ENCODE data around the gene INAFM1. TPM values are rescaled to one million over a fixed set of nuclear protein-coding genes. Genes with fewer than 3 reads are reported as not detected.
"Not testable (repeated sequence)": the region's sequence is repeated elsewhere in the genome, so short reads cannot be mapped to it uniquely, and the experiment has no call there.

Gene INAFM1
- total RNA-seq, 1 donor from 2014 or later = 4.8 TPM

DNA sequence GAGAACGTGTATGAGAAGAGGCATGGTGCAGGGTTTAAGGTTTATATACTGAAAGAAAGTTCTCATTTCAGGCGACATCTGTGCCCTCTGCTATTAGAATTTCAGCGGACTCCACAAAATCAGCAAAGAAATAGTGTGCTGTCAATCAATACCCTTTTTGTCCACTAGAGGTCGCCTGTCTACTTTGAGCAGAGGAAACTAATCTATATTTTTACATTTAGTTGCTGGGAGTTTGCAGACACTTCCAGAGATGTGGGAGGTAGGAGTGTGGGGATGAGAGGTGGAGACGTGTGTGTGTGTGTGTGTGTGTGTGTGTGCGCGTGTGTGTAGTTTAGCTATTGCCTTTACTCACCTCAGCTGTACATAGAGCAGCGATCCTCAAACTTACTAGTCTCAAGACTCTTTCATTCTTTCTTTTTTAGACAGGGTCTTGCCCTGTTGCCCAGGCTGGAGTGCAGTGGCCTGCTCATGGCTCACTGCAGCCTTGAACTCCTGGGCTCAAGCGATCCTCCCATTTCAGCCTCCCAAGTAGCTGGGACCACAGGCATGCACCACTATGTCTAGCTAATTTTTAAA is 9.7 kb downstream of the INAFM1 start:
- Mint-ChIP-seq H3K9me3 (ENCODE audit: unreplicated experiment) (no peaks in the 10 kb centered on the region), H3K4me1 (ENCODE audit: unreplicated experiment) (no peaks in the 10 kb centered on the region)
- DNase-seq (ENCODE audit: low spot score) = peak; percentile 69

DNA sequence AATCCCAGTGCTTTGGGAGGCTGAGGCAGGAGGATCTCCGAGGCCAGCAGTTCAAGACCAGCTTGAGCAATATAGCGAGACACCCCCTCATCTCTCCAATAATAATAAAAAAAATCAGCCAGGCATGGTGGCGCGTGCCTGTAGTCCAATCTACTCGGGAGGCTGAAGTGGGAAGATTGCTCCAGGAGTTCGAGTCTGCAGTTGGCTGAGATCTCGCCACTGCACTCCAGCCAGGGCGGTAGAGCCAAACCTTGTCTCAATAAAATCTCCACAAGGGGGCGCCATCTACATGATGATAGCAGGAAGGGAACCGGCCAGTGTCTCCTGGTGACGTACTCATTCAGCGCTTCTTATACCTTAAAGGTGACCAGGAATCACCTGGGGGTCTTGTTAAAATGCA is 21.4 kb downstream of the INAFM1 start:
- no peaks in the 10 kb centered on the region for H3K36me3 Mint-ChIP-seq (ENCODE audit: low read depth, unreplicated experiment)
- no peak overlapping the region for H3K4me3 Mint-ChIP-seq (ENCODE audit: unreplicated experiment)
- H3K9me3 Mint-ChIP-seq (ENCODE audit: unreplicated experiment) = no peaks in the 10 kb centered on the region
- H3K27ac Mint-ChIP-seq (ENCODE audit: unreplicated experiment) = no peak overlapping the region
- DNase-seq (ENCODE audit: low spot score) = peak; percentile 85
- no peaks in the 10 kb centered on the region for H3K27me3 Mint-ChIP-seq (ENCODE audit: unreplicated experiment)
- H3K4me1 Mint-ChIP-seq (ENCODE audit: unreplicated experiment) = no peaks in the 10 kb centered on the region
- TF ChIP-seq, protein P1, sequence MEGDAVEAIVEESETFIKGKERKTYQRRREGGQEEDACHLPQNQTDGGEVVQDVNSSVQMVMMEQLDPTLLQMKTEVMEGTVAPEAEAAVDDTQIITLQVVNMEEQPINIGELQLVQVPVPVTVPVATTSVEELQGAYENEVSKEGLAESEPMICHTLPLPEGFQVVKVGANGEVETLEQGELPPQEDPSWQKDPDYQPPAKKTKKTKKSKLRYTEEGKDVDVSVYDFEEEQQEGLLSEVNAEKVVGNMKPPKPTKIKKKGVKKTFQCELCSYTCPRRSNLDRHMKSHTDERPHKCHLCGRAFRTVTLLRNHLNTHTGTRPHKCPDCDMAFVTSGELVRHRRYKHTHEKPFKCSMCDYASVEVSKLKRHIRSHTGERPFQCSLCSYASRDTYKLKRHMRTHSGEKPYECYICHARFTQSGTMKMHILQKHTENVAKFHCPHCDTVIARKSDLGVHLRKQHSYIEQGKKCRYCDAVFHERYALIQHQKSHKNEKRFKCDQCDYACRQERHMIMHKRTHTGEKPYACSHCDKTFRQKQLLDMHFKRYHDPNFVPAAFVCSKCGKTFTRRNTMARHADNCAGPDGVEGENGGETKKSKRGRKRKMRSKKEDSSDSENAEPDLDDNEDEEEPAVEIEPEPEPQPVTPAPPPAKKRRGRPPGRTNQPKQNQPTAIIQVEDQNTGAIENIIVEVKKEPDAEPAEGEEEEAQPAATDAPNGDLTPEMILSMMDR (IDR thresholded peaks at IDR 0.05; ENCODE audit: unreplicated experiment) = peak; percentile 83

More for the DNA sequence above, 9.7 kb downstream of the INAFM1 start:
- peaks cover 3% of the 10 kb centered on the region for H3K27me3 Mint-ChIP-seq (ENCODE audit: unreplicated experiment)
- TF ChIP-seq, protein P1 (IDR thresholded peaks at IDR 0.05; ENCODE audit: unreplicated experiment) = peak; percentile 83
- no peak overlapping the region for H3K27ac Mint-ChIP-seq (ENCODE audit: unreplicated experiment)
- no peak overlapping the region for H3K4me3 Mint-ChIP-seq (ENCODE audit: unreplicated experiment)
- H3K36me3 Mint-ChIP-seq (ENCODE audit: low read depth, unreplicated experiment) = no peaks in the 10 kb centered on the region

DNA sequence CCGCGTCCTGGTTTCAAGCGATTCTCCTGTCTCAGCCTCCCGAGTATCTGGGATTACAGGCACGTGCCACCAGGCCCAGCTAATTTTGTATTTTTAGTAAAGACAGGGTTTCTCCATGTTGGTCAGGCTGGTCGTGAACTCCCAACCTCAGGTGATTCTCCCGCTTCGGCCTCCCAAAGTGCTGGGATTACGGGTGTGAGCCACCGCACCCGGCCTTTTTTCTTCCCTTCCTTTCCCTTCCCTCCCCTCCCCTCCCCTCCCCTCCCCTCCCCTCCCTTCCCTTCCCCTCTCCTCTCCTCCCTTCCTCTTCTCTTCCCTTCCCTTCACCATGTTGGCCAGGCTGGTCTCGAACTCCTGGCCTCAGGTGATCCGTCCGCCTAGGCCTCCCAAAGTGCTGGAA is 26.2 kb downstream of the INAFM1 start:
- H3K27me3 Mint-ChIP-seq (ENCODE audit: unreplicated experiment); H3K4me3 Mint-ChIP-seq (ENCODE audit: unreplicated experiment); H3K4me1 Mint-ChIP-seq (ENCODE audit: unreplicated experiment); H3K9me3 Mint-ChIP-seq (ENCODE audit: unreplicated experiment); H3K36me3 Mint-ChIP-seq (ENCODE audit: low read depth, unreplicated experiment); H3K27ac Mint-ChIP-seq (ENCODE audit: unreplicated experiment); DNase-seq (ENCODE audit: low spot score): not testable (repeated sequence)

DNA sequence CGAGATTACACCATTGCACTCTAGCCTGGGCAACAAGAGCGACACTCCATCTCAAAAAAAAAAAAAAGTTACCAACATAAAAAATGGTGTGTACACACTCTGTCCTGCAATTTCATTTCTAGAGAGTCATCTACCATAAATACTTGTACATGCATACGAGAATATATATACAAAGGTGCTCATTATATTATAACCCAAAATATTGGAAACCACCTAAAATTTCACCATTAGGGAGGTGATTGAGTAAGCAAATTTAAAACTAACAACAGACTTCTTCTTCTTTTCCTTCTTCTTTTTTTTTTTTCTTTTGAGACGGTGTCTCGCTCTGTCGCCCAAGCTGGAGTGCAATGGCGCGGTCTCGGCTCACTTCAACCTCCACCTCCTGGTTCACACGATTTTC is 27.6 kb downstream of the INAFM1 start:
- Mint-ChIP-seq H3K36me3 (ENCODE audit: low read depth, unreplicated experiment) (no peaks in the 10 kb centered on the region), H3K9me3 (ENCODE audit: unreplicated experiment) (no peaks in the 10 kb centered on the region), H3K27me3 (ENCODE audit: unreplicated experiment) (peaks cover 2% of the 10 kb centered on the region), H3K4me1 (ENCODE audit: unreplicated experiment) (no peaks in the 10 kb centered on the region), H3K4me3 (ENCODE audit: unreplicated experiment) (no peak overlapping the region), H3K27ac (ENCODE audit: unreplicated experiment) (no peak overlapping the region)
- TF ChIP-seq, protein P1 (IDR thresholded peaks at IDR 0.05; ENCODE audit: unreplicated experiment) = no peak
- DNase-seq (ENCODE audit: low spot score) = no peak

DNA sequence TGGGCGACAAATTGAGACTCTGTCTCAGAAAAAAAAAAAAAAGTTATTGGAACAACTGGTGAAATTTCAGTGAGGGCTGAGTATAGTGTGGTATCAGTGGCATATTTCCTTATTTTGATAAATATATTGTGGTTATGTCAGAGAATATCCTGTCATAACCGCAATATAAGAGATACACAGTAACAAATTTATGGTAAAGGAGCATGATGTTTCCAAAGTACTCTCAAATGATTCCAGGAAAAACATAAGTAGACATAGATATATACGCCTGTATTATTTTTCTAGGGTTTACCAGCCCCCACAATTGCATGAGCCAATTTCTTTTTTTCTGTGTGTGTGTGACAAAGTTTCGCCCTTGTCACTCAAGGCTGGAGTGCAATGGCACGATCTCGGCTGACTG is 29.3 kb downstream of the INAFM1 start:
- Mint-ChIP-seq H3K9me3 (ENCODE audit: unreplicated experiment) (no peaks in the 10 kb centered on the region), H3K36me3 (ENCODE audit: low read depth, unreplicated experiment) (no peaks in the 10 kb centered on the region), H3K27ac (ENCODE audit: unreplicated experiment) (no peak overlapping the region), H3K4me3 (ENCODE audit: unreplicated experiment) (no peak overlapping the region), H3K4me1 (ENCODE audit: unreplicated experiment) (no peaks in the 10 kb centered on the region), H3K27me3 (ENCODE audit: unreplicated experiment) (peaks cover 2% of the 10 kb centered on the region)
- TF ChIP-seq, protein P1 (IDR thresholded peaks at IDR 0.05; ENCODE audit: unreplicated experiment) = no peak
- no peak for DNase-seq (ENCODE audit: low spot score)
